NCI-H2107 (cell line): ENCODE data around the gene PRKG1.
"Not testable (repeated sequence)": the region's sequence is repeated elsewhere in the genome, so short reads cannot be mapped to it uniquely, and the experiment has no call there.

ENCODE experiments used
- DNase-seq: peaks from one replicate; lab custom pipeline; 2025; lab: John Stamatoyannopoulos, UW

The PRKG1 gene

DNA sequence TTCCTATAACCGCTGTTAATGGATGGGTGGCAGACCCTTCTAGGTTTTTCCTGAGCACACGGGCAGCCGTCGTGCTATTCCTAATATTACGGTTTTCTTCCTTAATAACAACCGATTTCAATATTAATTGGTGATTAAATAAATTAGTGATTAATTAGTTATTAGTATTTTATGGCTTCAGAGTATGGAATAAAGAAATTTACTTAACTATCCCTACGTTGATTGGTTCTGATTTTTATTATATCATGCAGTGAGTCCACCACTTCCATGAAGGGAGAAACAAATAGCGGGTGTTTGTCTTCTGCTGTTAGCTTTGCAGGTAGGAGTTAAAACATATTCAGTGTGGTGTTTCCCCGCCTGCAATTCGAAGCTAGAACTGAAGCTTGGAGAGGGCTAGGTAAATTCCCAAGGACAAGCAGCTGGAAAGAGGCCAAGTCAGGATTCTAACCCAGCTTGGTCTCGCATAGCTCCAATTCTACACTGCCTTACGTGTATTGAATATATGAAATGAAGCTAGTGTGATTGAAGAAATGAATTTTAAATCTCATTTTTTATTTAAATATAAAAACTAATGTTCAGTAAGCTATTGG lies 626.0 kb downstream of the PRKG1 start:
- no peak for DNase-seq

DNA sequence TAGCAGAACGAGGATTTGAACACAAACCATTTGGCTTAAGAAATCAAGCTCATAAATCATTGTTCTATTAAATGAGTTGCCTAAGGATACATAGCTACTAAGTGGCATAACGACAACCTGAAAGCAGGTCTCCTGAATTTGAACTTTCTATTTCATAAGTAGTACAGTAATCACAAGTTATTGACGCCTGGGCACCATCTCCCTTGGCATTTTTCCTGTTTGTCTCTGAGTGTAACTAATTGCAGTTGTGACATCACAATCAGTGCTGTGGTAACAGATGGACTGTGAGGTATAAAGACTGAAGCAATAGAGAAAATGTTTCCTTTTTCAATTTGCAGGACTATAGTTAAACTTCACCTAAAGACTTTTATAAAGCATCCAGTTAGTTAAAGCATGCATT lies 631.5 kb downstream of the PRKG1 start:
- no peak for DNase-seq

DNA sequence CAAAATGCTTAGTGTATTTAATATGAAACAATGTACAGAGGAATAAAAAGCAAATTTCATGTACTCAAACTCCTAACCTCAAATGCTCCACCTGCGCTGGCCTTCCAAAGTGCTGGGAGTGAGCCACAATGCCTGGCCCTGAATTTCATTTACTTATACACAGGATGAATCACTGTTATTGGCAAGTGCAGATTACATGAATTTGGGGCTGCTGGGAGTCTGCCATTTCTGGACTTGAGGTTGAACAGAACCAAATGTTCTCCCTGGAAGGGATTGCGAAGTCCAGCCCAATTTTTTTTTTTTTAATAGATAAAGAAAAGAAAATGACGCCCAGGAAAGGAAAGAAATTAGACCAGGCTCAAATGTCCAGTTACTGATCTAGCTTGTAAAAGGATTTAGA lies 631.9 kb downstream of the PRKG1 start:
- DNase-seq, result no peak

GRCh38 chr10:51707392-51707791 lies 633.1 kb downstream of the PRKG1 start:
- DNase-seq, result no peak

- DNase-seq, result no peak
These were observed 633.6 kb downstream of the PRKG1 start for GRCh38 chr10:51707821-51708424.

GRCh38 chr10:51708609-51709008 lies 634.3 kb downstream of the PRKG1 start:
- no peak for DNase-seq

DNA sequence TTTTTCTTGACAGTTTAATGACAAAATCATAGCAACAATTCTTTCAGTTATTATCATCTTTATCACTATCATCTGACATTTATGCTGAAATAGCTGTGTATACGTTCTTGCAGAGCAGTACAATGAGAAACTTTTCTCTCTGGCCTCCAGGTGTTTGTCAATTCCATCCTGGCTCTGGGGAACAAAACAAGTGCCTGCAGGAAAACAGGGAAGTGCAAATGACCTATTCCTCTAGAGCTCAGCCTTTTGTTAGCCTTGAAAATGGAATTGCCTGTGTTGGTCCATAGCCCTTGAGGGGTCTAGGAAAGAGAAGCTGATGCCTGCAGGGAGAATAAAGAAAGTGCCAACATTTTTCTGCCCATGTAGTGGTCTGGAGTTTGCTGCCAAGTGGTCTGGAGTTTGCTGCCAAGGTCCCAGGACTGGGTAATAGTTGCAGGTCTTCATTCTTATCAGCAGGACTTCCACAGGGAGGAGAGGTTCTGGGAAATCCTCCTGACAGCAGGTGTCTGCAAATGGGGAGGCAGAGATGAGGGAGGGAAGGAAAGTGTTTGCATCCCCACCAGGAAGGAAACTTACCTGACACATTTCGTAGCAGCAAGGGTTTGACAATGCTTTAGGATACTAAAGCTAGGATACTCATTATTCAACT lies 635.2 kb downstream of the PRKG1 start:
- no peak for DNase-seq

DNA sequence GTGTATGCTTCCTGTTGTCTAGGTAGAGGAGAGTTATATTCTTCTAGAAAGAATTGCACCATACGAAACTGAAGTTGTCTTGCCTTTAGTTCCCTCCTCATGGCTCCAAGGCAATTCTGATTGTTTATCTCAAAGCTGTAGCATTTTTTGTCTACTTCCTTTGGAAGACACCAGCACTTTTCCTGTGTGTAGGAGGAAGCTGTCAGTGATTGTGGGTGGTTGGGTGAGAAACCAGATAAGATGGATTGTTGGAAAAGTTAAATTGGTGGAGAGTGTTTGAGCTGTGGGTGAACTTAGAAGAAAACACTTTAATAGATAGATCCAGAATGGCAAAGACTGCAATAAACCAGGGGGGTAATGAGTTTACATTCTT lies 637.2 kb downstream of the PRKG1 start:
- DNase-seq, result no peak

DNA sequence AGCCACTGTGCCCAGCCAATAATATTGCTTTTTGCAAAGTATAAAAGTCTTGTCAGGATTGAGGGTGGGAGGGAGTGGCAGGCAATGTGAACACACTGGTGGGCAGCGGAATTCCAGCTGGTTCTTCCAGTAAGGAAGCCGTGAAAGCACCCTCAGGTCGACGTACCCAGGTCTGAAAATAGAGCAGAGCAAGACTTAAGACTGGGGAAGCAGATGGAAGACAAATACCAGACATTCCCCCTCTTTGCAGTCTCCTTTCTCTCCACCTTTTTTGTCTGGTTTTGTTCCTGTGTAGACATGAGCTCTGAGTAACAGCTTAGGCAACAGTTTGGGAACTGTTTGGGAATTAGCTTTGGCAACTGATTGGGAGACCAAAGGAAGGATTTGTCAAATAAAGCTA lies 642.7 kb downstream of the PRKG1 start:
- DNase-seq, result no peak

- DNase-seq, result no peak
These were observed 644.6 kb downstream of the PRKG1 start for GRCh38 chr10:51718804-51719291.

DNA sequence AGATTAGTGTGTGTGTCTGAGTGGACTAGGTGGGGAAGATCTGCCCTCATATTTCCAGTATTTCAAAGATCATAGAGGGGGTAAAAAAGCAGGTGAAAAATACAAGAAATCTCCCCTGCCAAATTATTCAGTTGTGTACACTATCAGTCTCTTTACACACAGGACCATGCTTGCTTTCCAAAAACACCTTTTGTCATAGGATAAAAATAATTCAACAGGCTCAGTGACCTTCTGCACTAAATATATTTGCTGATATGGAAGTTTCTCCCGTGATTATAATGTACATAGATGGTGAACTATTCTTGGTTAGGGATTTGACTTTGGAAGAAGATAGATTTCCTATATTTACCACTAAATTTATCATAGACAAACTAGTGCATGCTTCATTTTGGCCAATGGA lies 649.8 kb downstream of the PRKG1 start:
- DNase-seq, result no peak

DNA sequence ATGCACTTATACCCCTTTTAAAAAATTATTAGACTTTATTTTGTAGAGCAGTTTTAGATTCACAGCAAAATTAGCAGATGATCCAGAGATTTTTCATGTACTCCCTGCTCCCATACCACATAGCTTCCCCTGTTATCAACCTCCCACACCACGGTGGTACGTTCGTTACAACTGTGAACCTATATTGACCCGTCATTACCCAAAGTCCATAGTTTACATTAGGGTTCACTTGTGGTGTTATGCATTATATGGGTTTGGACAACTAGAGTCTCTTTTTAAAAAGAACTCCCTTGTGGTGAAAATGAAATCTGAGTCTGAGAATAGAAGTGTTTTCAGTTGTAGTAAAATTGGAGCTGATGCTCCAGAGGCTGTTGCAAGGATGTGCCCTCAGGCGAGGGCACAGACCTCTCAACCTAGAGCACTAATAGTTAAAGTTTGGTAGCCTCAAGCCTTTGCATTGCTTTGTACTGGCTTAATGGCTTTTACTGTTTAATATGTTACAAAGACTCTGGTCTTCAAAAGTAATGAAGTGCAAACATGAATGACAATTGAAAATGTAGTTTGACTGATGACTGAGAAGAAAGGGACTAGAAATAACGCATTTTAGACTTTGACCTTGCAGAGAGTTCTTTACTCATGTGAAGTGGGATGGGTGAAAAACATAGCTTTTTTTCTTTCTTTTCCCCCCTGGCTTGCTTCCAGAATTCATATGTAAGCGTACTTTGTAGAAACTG lies 655.7 kb downstream of the PRKG1 start:
- DNase-seq, result no peak

DNA sequence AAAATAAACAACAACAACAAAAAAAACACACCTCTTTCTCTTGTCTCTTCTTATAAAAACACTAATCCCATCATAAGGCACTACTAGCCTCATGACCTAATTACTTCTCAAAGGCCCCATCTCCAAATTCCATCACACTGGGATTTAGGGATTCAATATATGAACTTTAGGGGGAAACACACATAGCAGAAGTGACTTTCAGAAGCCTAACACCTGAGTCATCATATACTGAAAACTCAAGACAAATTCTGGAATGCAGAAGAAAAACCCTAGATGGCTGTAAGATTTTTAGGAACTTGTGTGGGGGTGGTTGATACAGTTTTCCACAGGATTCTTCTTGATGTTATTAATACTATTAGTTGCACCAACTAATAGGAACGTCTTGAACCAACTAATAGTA lies 658.8 kb downstream of the PRKG1 start:
- DNase-seq, result no peak

DNA sequence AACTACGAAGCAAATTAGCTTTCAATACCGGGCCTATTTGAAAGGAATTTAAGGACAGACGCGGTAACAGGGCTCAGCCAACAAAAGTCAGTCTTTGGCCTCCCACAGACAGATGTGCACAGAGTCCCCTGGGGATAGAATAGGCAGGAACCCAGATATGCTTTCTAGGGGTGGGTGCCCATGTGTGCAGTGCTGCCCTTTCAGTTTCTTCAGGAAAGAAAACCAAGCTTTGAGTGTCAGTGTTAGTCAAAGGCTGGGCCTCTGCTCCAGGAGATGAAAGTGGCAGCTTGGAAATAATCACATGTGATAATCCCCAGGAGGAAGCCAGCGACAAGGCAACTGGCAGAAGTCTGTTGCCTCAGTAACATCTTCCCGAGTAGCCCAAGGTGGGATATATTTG lies 668.9 kb downstream of the PRKG1 start:
- no peak for DNase-seq

GRCh38 chr10:51744235-51745000 lies 670.1 kb downstream of the PRKG1 start:
- no peak for DNase-seq

- DNase-seq, result no peak
These were observed 671.1 kb downstream of the PRKG1 start for GRCh38 chr10:51745397-51745796.

- no peak for DNase-seq
These were observed 672.9 kb downstream of the PRKG1 start for GRCh38 chr10:51747216-51747615.

- DNase-seq, result no peak
These were observed 674.7 kb downstream of the PRKG1 start for GRCh38 chr10:51748959-51749358.

DNA sequence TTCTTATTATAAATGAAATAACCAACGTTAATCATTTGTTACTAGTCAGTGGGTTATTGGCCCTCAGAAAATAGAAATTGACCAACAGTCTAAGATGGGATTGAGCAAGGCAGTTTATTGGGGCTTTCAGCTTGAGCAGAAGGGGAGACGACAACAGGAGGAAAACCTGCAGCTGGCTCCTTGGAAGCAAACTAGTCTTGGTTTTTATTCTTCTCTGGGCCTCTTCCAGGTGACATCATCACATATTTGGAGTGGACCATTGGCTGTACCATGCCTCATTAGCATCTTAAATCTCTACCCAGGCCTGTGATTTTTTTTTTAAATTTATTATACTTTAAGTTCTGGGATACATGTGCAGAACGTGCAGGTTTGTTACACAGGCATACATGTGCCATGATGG lies 684.1 kb downstream of the PRKG1 start:
- no peak for DNase-seq

DNA sequence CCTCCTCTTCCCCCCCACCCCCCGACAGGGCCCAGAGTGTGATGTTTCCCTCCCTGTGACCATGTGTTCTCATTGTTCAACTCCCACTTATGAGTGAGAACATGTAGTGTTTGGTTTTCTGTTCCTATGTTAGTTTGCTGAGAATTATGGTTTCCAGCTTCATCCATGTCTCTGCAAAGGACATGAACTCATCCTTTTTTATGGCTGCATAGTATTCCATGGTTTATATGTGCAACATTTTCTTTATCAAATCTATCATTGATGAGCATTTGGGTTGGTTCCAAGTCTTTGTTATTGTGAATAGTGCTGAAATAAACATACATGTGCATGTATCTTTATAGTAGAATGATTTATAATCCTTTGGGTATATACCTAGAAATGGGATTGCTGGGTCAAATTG lies 684.6 kb downstream of the PRKG1 start:
- DNase-seq, result not testable (repeated sequence)

- DNase-seq, result no peak
These were observed 685.7 kb downstream of the PRKG1 start for GRCh38 chr10:51759896-51760534.
